Endodermal cell (in vitro differentiated cells): ENCODE measurements around the gene TLE6. TPM values are rescaled to one million over a fixed set of nuclear protein-coding genes. Genes with fewer than 3 reads are reported as not detected.

Experiments
- DNase-seq: peaks from one replicate; pipeline ENCODE4 v3.0.0-alpha.2; 2017
- H3K27ac ChIP-seq: 2 replicates; pipeline ENCODE4 v1.5.1; 2013; ENCODE audit warnings: mild to moderate bottlenecking, low read depth, low read length, moderate library complexity
- H3K27me3 ChIP-seq: 2 replicates; pipeline ENCODE4 v1.6.1; 2013; ENCODE audit warnings: mild to moderate bottlenecking, low read length, moderate library complexity; ENCODE audit not compliant: insufficient read depth, control insufficient read depth, poor library complexity, severe bottlenecking
- H3K36me3 ChIP-seq: 2 replicates; pipeline ENCODE4 v1.7.0; 2013; ENCODE audit warnings: mild to moderate bottlenecking, low read length, moderate library complexity; ENCODE audit not compliant: control insufficient read depth, insufficient read depth
- H3K4me1 ChIP-seq: one replicate; pipeline ENCODE4 v1.7.0; 2013; ENCODE audit warnings: low read length; ENCODE audit not compliant: control insufficient read depth, insufficient read depth
- H3K4me3 ChIP-seq: 2 replicates; pipeline ENCODE4 v1.5.1; 2013; ENCODE audit warnings: mild to moderate bottlenecking, low read length, moderate library complexity
- H3K9ac ChIP-seq: 2 replicates; pipeline ENCODE4 v1.6.1; 2013; ENCODE audit warnings: mild to moderate bottlenecking, low read length, moderate library complexity; ENCODE audit not compliant: poor library complexity, severe bottlenecking; ENCODE audit errors: extremely low read depth
- H3K9me3 ChIP-seq: 2 replicates; pipeline ENCODE4 v1.6.1; 2013; ENCODE audit warnings: mild to moderate bottlenecking, low read length, moderate library complexity; ENCODE audit not compliant: control insufficient read depth
- H3K27ac Mint-ChIP-seq: 2 replicates; pipeline ENCODE4 v1.8.0; 2020; ENCODE audit warnings: mixed read lengths
- H3K27me3 Mint-ChIP-seq: 2 replicates; pipeline ENCODE4 v1.8.0; 2021; ENCODE audit warnings: mild to moderate bottlenecking, mixed read lengths; ENCODE audit not compliant: insufficient read depth
- H3K36me3 Mint-ChIP-seq: 2 replicates; pipeline ENCODE4 v1.8.0; 2020; ENCODE audit warnings: low read depth, mixed read lengths
- H3K4me1 Mint-ChIP-seq: 2 replicates; pipeline ENCODE4 v1.8.0; 2020; ENCODE audit warnings: mixed read lengths
- H3K4me3 Mint-ChIP-seq: 2 replicates; pipeline ENCODE4 v1.8.0; 2020; ENCODE audit warnings: mild to moderate bottlenecking, moderate library complexity, mixed read lengths
- H3K9me3 Mint-ChIP-seq: 2 replicates; pipeline ENCODE4 v1.8.0; 2020; ENCODE audit warnings: mild to moderate bottlenecking, mixed read lengths
- CTCF ChIP-seq: fragments of 200-600 bp; sonication (generic); conservative IDR thresholded peaks from 2 replicates; pipeline ENCODE4 v1.5.0; 2021; ENCODE audit warnings: antibody characterized with exemption, mild to moderate bottlenecking
- WGBS, 2 experiments: methylation state at CpG; one replicate each; pipeline versions ENCODE4 v1.1.5 to v1.1.7; 2013; ENCODE audit warnings: missing lambda C conversion rate in 2 of 2, mixed read lengths in 1 of 2; ENCODE audit not compliant: insufficient coverage in 1 of 2, insufficient read length in 1 of 2; 5-methylcytosine and 5-hydroxymethylcytosine counted together
- total RNA-seq, 2 donors: library from RNA; stranded (reverse); fragmentation: NEBNext Ultra II Directional in 1 of 2; extraction: Animal tissue kit (Norgen Biotek cat#: 25700) in 1 of 2; gene quantifications; 2 replicates in 1 of 2; 3 replicates in 1 of 2; pipeline ENCODE4 v1.2.1, GENCODE V29; 2021

The TLE6 gene
- total RNA-seq, 2 donors from 2014 or later = 13.7 to 17.3 TPM

DNA sequence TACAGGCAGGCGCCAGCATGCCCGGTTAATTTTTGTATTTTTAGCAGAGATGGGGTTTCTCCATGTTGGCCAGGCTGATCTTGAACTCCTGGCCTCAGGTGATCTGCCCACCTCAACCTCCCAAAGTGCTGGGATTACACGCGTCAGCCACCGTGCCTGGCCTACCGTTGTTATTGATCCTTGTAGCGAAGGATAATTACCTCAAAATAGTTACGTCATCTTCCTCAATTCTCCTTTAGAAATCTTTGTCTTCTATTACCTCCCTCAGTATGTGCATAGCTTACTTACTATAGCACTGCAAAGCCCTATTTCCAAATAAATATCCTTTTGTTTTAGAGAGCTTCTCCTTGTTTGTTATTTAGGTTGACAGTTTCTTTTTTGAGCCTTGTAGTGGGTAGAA is 9.4 kb upstream of the TLE6 start:
- Mint-ChIP-seq H3K27ac (no peak overlapping the region), H3K4me1 (no peaks in the 10 kb centered on the region), H3K36me3 (peaks cover 2% of the 10 kb centered on the region), H3K27me3 (peaks cover 2% of the 10 kb centered on the region), H3K4me3 (no peak overlapping the region), H3K9me3 (peaks cover 8% of the 10 kb centered on the region)
- 88 to 89% methylated on average over 8 of the region's 8 CpGs for WGBS, 2 experiments
- H3K27me3 ChIP-seq = no peaks in the 10 kb centered on the region
- H3K9ac ChIP-seq = no peak overlapping the region
- no peaks in the 10 kb centered on the region for H3K9me3 ChIP-seq
- H3K36me3 ChIP-seq = no peaks in the 10 kb centered on the region
- TF ChIP-seq CTCF = no peak
- H3K4me3 ChIP-seq = no peak overlapping the region
- no peak overlapping the region for H3K27ac ChIP-seq
- H3K4me1 ChIP-seq = no peaks in the 10 kb centered on the region
- no peak for DNase-seq

- Histone ChIP-seq H3K4me1 (no peaks in the 10 kb centered on the region), H3K36me3 (no peaks in the 10 kb centered on the region), H3K9me3 (no peaks in the 10 kb centered on the region), H3K9ac (no peak overlapping the region), H3K27ac (no peak overlapping the region), H3K27me3 (no peaks in the 10 kb centered on the region), H3K4me3 (no peak overlapping the region)
- H3K36me3 Mint-ChIP-seq = no peaks in the 10 kb centered on the region
- DNase-seq = no peak
- WGBS, 2 experiments = 89 to 96% methylated on average over 5 of the region's 5 CpGs
- H3K27ac Mint-ChIP-seq = no peak overlapping the region
- H3K4me1 Mint-ChIP-seq = no peaks in the 10 kb centered on the region
- no peak for TF ChIP-seq CTCF
- H3K9me3 Mint-ChIP-seq = peaks cover 8% of the 10 kb centered on the region
- no peak overlapping the region for H3K4me3 Mint-ChIP-seq
- H3K27me3 Mint-ChIP-seq = peaks cover 8% of the 10 kb centered on the region
Measured at GRCh38 chr19:2969104-2969504, 8.3 kb upstream of the TLE6 start.

GRCh38 chr19:2970201-2970835 is 7.0 kb upstream of the TLE6 start:
- peaks cover 17% of the 10 kb centered on the region for H3K27me3 Mint-ChIP-seq
- no peaks in the 10 kb centered on the region for H3K4me1 Mint-ChIP-seq

More at GRCh38 chr19:2970201-2970835, 7.0 kb upstream of the TLE6 start:
- Histone ChIP-seq H3K36me3 (no peaks in the 10 kb centered on the region), H3K4me1 (no peaks in the 10 kb centered on the region), H3K27me3 (no peaks in the 10 kb centered on the region), H3K27ac (no peak overlapping the region), H3K9ac (no peak overlapping the region), H3K9me3 (no peaks in the 10 kb centered on the region), H3K4me3 (no peak overlapping the region)
- TF ChIP-seq CTCF = no peak
- H3K4me3 Mint-ChIP-seq = no peak overlapping the region
- no peaks in the 10 kb centered on the region for H3K36me3 Mint-ChIP-seq
- H3K9me3 Mint-ChIP-seq = peaks cover 3% of the 10 kb centered on the region
- no peak overlapping the region for H3K27ac Mint-ChIP-seq
- no peak for DNase-seq
- WGBS, 2 experiments = 89 to 92% methylated on average over 7 to 9 of the region's 9 CpGs
